GM18526 (cell line): ENCODE data around the gene C11orf24.

Experiments used
- POLR2A ChIP-seq: IDR thresholded peaks from 3 replicates; pipeline ENCODE4 v1.6.1; 2011; ENCODE audit not compliant: insufficient read length; ENCODE audit errors: extremely low read depth

C11orf24 gene

DNA sequence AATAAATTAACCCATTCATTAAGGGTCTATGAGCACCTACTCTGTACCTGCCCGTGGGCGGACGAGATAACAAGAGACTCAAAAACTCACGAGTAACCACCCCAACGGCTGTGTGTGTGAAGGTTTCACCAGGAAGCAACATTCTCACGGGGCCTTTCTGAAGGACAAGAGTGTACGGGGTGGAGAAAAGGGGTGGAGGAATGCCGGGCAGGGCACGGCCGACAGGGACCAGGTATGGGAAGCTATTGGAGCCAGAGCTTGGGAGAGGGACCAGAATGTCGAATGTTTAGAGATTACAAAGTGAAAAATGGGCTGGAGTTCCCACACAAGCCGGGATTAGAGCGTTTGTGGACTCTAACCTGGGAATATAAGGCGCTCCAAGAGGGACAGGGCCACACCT, 60.2 kb downstream of the C11orf24 start:
- no peak for TF ChIP-seq POLR2A
